Stimulated activated CD8-positive, alpha-beta memory T cell treated with anti-CD3 and anti-CD28 coated beads, Interleukin-4, amount 100 ng/mL, for 48 hours (primary cell): ENCODE data around the gene DAGLB.
A peak's percentile ranks its signal among the peaks of the same experiment; 100 is the strongest.
"Not testable (repeated sequence)": the region's sequence is repeated elsewhere in the genome, so short reads cannot be mapped to it uniquely, and the experiment has no call there.

ENCODE experiments used
- DNase-seq: peaks from one replicate; pipeline ENCODE4 v3.0.0-alpha.2; 2020

Gene DAGLB

GRCh38 chr7:6447581-6448199, at the start of gene DAGLB:
Gene DAGLB, minus strand, starts transcription at chr7:6447954. Its CDS starts 112 bp downstream, at chr7:6447842.
- peak; percentile 98 for DNase-seq

- DNase-seq, result no peak
These were observed 49.8 kb upstream of the DAGLB start for GRCh38 chr7:6497637-6497905.

- no peak for DNase-seq
These were observed 49.3 kb upstream of the DAGLB start for GRCh38 chr7:6496842-6497636.

- no peak for DNase-seq
These were observed 48.0 kb upstream of the DAGLB start for GRCh38 chr7:6495597-6496262.

GRCh38 chr7:6494365-6494764, 46.6 kb upstream of the DAGLB start:
- no peak for DNase-seq

- no peak for DNase-seq
These were observed 43.4 kb upstream of the DAGLB start for GRCh38 chr7:6491194-6491593.

- DNase-seq, result no peak
These were observed 41.9 kb upstream of the DAGLB start for GRCh38 chr7:6489612-6490011.

- no peak for DNase-seq
These were observed 39.4 kb upstream of the DAGLB start for GRCh38 chr7:6487184-6487545.

DNA sequence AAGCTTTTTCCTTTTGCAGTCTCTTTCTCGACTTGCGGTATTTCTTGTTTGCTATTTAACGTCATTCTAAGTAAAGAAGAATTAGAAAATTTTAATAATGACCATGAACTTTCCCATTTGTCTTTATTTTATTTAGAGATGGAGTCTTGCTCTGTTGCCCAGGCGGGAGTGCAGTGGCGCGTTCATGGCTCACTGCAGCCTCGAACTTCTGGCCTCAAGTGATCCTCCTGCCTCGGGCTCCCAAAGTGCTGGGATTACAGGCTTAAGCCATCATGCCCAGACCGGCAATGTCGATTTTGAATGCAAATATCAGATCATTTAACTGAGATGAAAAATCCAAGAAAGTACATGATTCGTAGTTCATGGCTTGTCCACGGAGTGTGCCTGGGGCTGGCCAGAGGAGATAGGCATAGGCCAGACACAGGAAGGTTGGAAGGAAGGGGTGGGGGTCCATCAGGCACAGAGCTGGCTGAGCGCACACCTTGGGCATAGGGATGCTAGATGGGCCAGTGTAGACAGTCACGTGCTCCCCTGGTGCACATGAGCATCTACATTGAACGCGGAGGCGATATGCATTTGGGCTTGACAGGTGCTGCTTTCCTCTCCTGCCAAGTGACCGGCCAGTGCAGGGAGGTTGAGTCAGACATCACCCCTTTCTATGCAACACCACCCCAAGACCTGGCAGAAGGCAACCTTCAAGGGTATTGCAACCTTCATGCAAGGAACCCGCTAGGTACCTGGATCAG, 38.9 kb upstream of the DAGLB start:
- DNase-seq, result no peak

DNA sequence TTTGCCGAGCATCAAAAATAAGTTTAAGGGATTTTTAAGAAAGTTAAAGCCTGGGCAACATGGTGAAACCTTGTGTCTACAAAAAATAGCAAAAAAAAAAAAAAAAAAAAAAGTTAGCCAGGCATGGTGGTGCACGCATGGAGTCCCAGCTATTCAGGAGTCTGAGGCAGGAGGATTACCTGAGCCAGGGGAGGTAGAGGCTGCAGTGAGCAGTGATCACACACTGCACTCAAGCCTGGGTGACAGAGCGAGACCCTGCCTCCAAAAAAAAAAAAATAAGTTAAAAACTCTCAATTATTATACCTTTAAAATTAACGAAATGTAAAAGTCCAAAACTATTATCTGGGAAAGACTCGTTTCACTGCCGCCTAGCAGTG, 35.0 kb upstream of the DAGLB start:
- no peak for DNase-seq

DNA sequence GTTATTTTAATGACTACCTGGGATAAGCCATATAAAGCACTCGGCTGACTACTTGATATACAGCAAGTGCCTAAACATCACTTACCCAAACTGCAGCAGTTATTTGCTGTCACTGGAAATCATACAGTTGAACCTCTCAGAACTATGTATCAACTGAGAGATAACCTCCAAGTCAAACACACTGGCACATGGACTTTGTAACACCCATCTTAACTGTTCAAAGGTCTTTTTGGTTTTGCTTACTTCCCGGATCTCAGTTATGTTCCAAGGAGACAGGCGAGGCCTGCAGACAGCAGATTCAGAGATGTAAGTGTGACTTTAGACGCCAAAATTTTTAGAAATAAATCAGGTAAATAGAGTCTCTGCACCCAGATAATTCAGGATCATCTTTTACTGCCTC, 34.6 kb upstream of the DAGLB start:
- no peak for DNase-seq

- DNase-seq, result no peak
These were observed 33.7 kb upstream of the DAGLB start for GRCh38 chr7:6481445-6481844.

GRCh38 chr7:6480323-6480660, 32.5 kb upstream of the DAGLB start:
- no peak for DNase-seq

- no peak for DNase-seq
These were observed 31.3 kb upstream of the DAGLB start for GRCh38 chr7:6479067-6479466.

- no peak for DNase-seq
These were observed 30.4 kb upstream of the DAGLB start for GRCh38 chr7:6478186-6478585.

DNA sequence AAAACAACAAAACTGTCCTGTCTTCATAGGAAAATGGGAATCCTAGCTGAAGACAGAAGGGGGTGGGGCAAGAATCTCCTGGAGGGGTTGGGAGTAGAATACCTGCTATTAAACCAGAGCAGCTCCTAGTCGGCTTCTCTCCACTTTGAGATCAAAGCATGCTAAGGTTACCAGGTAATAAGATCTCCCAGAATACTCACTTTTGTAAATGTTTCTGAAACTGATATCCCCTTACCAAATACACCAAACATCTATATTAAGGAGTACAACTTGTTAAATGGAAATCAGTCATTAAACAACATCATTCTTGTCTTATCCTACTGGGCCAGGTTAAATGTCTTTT, 29.5 kb upstream of the DAGLB start:
- DNase-seq, result no peak

- no peak for DNase-seq
These were observed 29.0 kb upstream of the DAGLB start for GRCh38 chr7:6476596-6477317.

DNA sequence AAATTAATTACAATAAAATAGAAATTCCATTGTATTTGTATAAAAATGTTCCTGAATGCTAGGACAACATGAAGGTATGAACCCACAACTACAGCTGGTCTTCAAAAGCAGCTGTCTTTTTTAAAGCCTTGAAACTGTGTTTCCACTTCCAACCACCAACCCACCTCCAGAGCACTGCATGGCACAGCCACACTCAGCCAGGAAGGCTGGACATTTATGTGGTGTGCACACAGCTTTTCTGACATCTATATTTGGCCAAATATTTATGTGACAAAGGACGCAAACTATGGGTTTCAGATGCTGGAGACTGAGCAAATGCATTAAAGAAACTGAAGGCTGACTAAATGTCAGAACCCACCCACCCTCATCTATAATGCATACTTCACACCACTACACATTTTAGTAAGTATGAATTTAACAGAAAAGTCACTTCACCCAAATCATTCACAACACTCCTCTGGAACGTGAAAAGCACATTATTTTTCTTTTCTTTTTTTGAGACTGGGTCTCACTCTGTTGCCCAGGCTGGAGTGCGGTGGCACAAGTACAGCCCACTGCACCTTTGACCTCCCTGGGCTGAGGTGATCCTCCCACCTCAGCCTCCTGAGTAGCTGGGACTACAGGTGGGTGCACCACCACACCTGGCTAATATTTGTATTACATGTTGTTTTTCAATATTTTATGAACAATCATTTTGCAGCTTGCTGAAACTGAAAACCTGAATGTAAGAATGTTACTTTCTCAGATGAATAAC, 27.9 kb upstream of the DAGLB start:
- DNase-seq, result no peak

DNA sequence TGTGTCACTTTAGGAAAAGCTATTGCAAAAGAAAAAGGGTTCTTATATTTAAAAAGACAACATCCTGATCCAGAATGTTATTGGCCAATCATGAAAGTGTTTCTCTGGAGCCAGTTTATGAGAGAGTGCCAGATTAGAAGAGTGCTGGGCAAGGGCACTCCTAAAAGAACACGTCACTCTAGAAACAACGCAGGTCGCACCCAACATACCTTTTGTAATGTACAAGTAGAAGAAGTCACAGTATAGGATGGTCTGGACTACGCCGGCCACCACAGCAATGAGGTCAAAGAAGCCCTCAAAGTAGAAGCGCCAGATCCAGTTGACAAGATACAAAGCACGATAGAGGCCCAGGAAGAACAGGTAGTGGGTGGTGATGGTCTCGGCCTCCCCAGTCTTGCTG, 18.1 kb upstream of the DAGLB start:
- no peak for DNase-seq

DNA sequence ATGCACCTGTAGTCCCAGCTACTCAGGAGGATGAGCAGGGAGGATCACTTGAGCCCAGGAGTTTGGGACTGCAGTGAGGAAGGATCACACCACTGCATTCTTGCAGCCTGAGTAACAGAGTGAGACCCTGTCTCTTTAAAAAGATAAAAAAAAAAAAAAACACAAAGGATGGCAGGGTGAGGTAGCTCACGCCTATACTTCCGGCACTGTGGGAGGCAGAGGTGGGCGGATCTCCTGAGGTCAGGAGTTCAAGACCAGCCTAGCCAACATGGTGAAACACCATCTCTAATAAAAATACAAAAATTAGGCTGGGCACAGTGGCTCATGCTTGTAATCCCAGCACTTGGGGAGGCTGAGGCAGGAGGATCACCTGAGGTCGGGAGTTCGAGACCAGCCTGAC, 15.9 kb upstream of the DAGLB start:
- DNase-seq, result not testable (repeated sequence)

- no peak for DNase-seq
These were observed 14.3 kb upstream of the DAGLB start for GRCh38 chr7:6461946-6462550.

GRCh38 chr7:6460990-6461584, 13.3 kb upstream of the DAGLB start:
- no peak for DNase-seq
